HL-60 (cell line): ENCODE results near the gene SLIT2.

Experiments used
- DNase-seq, 2 experiments: peaks; one replicate each; pipeline ENCODE4 v3.0.0-alpha.2; 2010 to 2020; ENCODE audit warnings: low read depth in 1 of 2, low spot score in 1 of 2
- H3K27ac ChIP-seq: fragments of 250-450 bp; sonication (Bioruptor Pico); replicated peaks from 2 replicates; pipeline ENCODE4 v1.5.1; 2020; ENCODE audit warnings: mild to moderate bottlenecking, moderate library complexity
- H3K27me3 ChIP-seq: fragments of 250-450 bp; sonication (Bioruptor Pico); 2 replicates; pipeline ENCODE4 v1.5.1; 2021; ENCODE audit warnings: mild to moderate bottlenecking, moderate library complexity; ENCODE audit not compliant: insufficient read depth, poor library complexity, severe bottlenecking
- H3K4me3 ChIP-seq: replicated peaks from 2 replicates; pipeline ENCODE4 v1.5.1; 2011; ENCODE audit warnings: mild to moderate bottlenecking, control low read depth, low read length; ENCODE audit not compliant: insufficient read depth
- GABPA ChIP-seq: IDR thresholded peaks from 2 replicates; pipeline ENCODE4 v1.6.1; 2012; ENCODE audit warnings: low read depth
- POLR2AphosphoS5 ChIP-seq: IDR thresholded peaks from 2 replicates; pipeline ENCODE4 v1.6.1; 2012; ENCODE audit warnings: low read depth
- SPI1 ChIP-seq: IDR thresholded peaks from 2 replicates; pipeline ENCODE4 v1.6.1; 2012; ENCODE audit warnings: low read depth, mild to moderate bottlenecking, borderline replicate concordance
- TF ChIP-seq, protein P1 (sequence below): IDR thresholded peaks from 2 replicates; pipeline ENCODE4 v1.6.1; 2012; ENCODE audit warnings: low read depth; ENCODE audit not compliant: insufficient replicate concordance
- TF ChIP-seq, protein P2 (sequence below): IDR thresholded peaks from one replicate; pipeline ENCODE4 v1.5.1; 2011; ENCODE audit warnings: low read length, control low read depth, inconsistent platforms; ENCODE audit not compliant: insufficient read depth

The SLIT2 gene

DNA sequence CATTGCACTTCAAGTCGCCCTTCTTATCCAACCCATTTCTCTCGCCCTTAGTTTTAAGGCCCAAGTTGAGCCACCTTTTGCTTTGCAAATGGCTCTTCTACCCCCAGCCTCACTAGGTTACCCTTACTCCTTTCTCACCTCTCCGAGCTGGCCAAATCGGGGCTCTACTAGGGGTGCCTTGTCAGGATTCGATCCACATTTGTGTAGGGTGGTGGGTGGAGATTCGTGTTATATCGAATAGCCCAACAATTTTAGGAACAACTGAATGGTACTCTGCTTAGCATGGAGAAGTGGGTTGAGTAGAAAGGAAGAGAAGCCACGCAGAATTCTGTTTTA is 3.5 kb downstream of the SLIT2 start:
- Histone ChIP-seq H3K27ac (no peak overlapping the region), H3K4me3 (no peak overlapping the region)

DNA sequence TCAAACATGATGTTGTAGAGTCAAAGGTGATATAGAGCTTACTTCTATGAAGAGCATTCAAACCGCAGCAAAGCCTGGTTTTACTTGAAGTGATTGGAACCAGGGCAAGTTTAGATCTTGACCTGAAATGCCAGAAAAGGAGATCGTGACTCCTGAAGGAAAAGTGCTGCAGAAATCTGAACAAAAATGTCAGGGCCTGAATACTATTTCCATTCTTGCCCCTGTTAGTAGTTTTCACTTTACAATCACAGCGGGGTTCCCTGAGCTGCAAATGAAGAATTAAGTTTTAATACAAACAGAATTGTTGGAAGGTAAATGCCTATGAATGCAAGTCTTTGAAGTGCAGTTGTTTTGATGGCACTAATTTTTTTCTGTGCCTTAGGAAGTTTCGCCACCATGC is 4.1 kb downstream of the SLIT2 start:
- Histone ChIP-seq H3K4me3 (no peak overlapping the region), H3K27me3 (peaks cover 41% of the 10 kb centered on the region), H3K27ac (no peak overlapping the region)
- TF ChIP-seq, protein P1, sequence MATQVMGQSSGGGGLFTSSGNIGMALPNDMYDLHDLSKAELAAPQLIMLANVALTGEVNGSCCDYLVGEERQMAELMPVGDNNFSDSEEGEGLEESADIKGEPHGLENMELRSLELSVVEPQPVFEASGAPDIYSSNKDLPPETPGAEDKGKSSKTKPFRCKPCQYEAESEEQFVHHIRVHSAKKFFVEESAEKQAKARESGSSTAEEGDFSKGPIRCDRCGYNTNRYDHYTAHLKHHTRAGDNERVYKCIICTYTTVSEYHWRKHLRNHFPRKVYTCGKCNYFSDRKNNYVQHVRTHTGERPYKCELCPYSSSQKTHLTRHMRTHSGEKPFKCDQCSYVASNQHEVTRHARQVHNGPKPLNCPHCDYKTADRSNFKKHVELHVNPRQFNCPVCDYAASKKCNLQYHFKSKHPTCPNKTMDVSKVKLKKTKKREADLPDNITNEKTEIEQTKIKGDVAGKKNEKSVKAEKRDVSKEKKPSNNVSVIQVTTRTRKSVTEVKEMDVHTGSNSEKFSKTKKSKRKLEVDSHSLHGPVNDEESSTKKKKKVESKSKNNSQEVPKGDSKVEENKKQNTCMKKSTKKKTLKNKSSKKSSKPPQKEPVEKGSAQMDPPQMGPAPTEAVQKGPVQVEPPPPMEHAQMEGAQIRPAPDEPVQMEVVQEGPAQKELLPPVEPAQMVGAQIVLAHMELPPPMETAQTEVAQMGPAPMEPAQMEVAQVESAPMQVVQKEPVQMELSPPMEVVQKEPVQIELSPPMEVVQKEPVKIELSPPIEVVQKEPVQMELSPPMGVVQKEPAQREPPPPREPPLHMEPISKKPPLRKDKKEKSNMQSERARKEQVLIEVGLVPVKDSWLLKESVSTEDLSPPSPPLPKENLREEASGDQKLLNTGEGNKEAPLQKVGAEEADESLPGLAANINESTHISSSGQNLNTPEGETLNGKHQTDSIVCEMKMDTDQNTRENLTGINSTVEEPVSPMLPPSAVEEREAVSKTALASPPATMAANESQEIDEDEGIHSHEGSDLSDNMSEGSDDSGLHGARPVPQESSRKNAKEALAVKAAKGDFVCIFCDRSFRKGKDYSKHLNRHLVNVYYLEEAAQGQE = no peak
- TF ChIP-seq GABPA = no peak
- DNase-seq = no peak

More for the DNA sequence above, 3.5 kb downstream of the SLIT2 start:
- peaks cover 46% of the 10 kb centered on the region for H3K27me3 ChIP-seq
- no peak for DNase-seq
- TF ChIP-seq SPI1 = no peak
- TF ChIP-seq, protein P1 = no peak
- no peak for TF ChIP-seq POLR2AphosphoS5
- no peak for TF ChIP-seq GABPA
- TF ChIP-seq, protein P2, sequence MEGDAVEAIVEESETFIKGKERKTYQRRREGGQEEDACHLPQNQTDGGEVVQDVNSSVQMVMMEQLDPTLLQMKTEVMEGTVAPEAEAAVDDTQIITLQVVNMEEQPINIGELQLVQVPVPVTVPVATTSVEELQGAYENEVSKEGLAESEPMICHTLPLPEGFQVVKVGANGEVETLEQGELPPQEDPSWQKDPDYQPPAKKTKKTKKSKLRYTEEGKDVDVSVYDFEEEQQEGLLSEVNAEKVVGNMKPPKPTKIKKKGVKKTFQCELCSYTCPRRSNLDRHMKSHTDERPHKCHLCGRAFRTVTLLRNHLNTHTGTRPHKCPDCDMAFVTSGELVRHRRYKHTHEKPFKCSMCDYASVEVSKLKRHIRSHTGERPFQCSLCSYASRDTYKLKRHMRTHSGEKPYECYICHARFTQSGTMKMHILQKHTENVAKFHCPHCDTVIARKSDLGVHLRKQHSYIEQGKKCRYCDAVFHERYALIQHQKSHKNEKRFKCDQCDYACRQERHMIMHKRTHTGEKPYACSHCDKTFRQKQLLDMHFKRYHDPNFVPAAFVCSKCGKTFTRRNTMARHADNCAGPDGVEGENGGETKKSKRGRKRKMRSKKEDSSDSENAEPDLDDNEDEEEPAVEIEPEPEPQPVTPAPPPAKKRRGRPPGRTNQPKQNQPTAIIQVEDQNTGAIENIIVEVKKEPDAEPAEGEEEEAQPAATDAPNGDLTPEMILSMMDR = no peak

DNA sequence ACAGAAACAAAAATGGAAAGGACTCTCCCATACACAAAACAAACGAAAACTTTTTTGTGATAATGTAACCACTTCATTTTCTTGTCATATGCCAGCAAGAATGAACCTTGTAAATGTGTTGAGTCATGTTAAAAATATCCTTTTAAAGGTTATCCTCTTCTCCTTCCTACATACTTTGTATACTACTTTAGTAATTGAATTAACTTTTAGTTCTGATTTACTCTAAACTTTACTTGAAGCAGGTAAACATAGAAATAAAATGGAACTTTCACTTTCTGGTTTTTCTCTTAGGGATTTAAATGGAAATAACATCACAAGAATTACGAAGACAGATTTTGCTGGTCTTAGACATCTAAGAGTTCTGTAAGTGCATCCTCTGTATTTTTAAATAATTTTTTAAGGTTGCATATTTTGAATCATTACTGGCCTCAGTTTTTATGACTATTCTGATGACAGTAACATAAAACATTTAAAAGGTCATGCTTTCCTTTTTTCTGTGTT is 4.7 kb downstream of the SLIT2 start:
- Histone ChIP-seq H3K27me3 (peaks cover 39% of the 10 kb centered on the region), H3K4me3 (no peak overlapping the region), H3K27ac (no peak overlapping the region)
- no peak for DNase-seq
- TF ChIP-seq POLR2AphosphoS5 (no peak), GABPA (no peak), SPI1 (no peak)
- TF ChIP-seq, protein P1 = no peak
- TF ChIP-seq, protein P2 = no peak
